HG03196 (cell line): ENCODE data around the gene EHD1.

ENCODE experiments used
- ATAC-seq: cut with Tn5 transposase; IDR thresholded peaks from one replicate; pipeline ENCODE4 v1.9.1; 2021; ENCODE audit not compliant: unreplicated experiment

Gene EHD1

DNA sequence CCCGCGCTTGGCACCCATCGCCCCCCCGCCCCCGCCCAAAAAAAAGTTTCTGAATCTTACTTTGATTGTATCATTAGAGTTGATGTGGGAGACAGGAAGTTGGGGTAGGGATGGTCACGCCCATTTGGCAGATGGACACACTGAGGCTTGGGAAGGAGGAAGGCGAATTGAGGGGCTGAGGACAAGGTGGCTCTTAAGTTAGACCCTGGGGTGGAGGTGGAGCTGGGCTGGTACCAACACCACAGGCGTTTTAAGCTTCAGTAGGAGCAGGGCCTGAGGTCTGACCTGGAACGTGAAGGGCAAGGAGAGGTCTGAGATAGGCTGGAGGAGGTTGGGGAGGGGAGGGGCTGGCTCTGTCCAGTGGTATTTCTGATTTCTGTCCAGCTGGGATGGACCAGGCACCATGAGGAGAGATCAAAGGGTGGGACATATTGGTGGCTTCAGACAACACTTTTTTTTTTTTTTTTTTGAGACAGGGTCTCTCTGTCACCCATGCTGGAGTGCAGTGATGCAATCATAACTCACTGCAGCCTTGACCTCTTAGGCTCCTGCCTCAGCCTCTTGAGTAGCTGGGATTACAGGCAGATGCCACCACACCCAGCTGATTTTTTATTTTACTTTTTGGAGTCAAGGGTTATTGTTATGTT is 33.2 kb downstream of the EHD1 start:
- ATAC-seq, result no peak

DNA sequence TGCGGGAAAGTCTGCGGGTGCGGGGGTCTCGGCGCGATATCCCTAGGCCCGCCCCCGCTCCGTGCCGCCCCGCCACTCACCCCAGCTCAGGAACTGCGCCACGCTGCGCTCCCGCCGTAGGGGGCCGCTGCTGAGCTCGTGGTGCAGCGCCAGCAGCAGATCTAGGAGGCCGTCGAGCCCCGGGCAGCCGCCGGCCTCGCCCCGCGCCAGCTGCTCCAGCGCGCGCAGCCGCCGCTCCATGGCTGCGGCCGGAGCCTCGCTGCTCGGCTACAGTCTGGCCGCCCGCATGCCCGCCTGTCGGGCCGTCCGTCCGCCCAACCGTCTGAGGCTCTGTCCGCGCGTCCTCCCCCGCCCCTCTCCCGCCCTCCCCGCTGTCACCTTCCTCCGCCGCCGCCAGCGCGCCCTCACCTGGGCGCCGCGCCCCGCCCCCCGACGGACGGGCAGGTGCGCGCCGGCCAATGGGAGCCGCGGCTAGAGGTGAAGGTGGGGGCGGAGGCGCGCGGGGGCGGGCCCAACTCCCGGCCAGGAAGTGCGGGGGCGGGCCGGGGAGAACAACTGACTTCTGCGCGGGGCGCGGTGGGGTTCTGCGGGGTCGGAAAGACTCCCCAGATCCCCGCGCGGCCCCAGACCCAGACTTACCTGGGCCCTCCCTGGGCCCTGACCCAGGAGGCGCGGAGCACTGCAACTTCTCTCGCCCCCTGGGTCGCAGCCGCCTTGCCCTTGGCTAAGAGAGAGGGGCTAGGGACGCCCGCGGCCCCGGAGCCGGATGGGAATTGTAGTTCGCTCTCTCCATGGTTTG is 33.9 kb downstream of the EHD1 start, which contains the start of gene CDC42BPG:
Gene CDC42BPG (minus strand): TSS at position 324 of the 799 bp plus-strand sequence. CDS start 84 bp downstream, at position 240.
- no peak for ATAC-seq

DNA sequence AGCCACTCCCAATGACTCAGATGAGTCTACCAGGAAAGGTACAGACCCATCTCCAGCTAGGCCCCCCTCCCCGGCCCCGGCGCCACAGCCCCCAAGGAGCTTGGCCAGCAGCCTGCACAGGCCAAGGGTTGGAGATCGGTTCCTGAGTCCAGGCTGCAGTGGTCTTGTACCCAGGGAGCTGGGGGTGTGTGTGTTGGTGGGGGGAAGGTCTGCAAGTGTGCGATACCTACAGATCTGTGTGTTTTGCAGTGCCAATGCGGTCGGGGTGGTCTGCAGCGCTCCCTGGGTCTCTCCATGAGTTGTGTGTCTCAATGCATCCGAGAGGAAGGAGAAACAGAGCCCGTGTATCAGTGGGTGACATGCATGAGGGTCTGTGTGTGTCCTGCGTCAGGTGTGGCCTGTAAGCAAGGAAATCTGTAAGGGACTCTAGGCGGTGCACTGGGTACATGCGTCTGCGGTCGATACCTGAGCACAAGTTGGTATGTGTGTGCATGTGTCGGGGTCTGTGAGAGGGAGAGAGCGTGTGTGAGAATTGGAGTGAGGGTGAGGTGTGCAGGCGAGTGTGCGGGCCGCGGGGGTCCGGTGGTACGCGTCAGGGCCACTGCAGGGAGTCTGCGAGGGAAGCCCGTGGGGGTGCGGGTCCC is 34.6 kb downstream of the EHD1 start:
- ATAC-seq, result no peak

DNA sequence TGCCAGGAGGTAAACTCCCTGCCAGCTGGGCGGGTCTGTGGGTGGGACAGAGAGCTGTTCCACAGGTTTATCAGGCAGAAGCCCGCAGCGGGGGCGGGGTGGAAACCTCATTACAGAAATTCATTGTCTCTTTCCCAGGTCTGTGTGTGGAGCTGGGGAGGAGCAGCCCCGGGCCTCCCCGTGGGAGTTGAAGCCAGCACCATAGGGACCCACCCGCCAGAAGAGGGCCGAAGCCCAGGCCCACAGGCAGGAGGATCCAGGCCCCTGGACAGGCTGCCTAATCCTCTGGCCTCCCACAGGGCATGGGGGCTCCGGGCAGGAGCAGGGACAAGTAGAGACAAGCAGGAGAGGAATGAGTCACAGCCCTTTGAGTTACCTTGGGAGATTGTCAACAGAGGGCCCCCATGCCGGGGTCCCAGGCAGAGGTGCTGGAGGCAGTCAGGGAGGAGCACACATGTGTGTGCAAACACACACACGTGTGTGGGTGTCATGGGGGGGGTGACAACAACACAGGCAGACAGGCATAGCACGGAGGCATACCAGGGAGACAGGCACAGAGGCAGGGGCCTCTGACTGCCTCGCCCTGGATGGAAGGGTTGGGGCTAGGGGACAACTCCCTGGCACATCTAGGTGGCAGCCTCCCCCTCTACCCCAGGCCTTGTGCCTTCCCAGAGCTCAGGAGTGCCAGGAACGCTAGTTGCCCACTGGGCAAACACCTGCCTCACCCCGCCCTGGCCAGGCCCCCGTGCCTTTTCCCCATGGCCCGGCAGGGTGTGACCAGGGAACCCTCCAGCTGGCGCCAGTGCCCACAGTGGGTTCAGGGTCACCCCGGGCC is 35.4 kb downstream of the EHD1 start:
- no peak for ATAC-seq

DNA sequence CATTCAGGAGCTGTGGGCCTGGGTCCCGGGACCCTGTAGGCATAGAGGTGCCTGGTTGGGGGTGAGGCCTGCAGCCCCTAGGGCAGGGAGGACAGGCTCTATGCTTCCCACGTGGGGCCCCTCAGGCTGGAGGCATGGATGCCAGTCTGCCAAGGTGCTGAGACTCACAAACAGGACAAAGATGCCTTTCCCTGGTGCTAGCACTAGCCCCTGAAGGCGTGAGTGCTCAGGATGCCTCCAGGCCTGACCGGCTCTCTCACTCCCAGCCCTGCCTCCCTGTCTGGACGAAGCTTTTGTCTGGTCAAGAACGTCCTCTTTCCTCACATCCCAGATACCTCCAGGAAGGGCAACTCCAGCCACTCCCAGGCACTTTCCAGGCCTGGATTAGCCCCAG is 36.1 kb downstream of the EHD1 start:
- no peak for ATAC-seq

DNA sequence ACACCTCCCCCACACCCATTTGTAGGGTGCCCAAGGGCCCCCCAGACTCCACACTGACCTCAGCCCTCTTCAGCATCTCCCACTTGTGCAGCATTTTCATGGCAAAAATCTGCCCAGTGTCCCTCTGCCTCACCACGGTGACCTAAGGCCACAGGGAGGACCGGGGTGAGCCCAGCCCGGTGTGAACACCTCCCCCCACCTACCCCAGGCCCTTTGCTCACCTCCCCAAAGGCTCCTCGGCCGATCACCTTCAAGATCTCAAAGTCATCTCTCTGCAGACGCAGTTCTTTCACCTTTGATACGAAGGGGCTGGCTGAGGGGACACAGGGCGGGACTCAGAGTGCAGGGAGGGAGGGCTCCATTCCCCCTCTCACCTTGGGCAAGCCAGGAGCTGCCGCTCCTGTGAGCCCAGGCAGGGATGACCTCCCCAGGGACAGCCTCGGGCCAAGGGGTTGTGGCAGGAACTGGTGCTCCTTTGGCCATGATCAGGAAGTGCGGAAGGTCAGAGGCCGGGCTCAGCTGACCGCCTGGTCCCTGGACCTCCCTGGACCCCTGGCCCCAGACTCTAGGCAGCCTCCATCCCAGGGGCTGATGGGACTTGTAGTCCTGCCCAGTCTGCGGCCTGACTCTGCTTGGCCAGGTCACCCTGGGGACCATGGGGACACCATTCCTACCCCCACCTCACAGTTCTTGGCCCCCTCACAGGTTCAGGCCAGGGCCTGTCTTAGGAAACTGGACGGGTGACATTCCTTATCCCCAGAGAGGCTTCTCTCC is 36.6 kb downstream of the EHD1 start:
- no peak for ATAC-seq

DNA sequence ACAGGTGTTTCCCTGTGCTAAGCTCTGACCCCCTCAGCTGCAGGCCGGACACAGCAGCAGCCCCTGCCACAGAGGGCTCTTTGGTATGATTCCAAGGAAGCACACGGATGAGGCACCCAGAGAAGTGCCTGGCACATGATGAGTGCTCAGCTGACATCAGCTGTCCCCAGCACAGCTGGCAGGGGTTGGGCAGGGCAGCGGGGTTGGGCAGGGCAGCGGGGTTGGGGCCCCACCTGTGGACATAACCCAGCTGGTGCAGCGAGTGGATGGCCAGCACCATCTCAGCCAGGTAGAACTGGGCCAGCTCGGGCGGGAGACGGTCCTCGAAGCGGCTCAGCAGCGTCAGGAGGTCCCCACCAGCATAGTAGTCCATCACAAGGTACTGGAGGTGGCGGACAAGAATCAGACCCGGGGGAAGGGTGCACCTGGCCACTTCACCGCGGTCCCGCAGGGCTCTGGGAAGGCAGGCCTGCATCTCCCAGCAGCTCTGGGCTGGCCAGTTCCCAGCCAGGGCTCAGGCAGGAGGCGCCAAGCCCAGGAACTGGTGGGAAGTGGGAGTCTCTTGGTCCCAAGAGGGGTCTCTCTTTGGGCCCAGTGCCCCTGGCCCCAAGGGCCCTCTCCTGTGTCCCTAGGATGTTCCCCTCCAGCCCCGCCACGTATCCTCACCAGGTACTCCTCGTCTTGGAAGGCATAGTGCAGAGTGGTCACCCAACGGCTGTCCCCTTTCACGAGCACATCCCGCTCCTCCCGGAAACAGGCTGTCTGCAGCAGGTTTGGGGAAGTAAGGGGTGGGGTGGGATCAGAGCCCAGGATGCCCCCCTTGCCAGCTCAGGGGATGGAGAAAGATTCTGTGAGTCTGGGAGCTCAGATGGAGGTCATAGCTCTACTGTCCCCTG is 38.3 kb downstream of the EHD1 start:
- no peak for ATAC-seq

DNA sequence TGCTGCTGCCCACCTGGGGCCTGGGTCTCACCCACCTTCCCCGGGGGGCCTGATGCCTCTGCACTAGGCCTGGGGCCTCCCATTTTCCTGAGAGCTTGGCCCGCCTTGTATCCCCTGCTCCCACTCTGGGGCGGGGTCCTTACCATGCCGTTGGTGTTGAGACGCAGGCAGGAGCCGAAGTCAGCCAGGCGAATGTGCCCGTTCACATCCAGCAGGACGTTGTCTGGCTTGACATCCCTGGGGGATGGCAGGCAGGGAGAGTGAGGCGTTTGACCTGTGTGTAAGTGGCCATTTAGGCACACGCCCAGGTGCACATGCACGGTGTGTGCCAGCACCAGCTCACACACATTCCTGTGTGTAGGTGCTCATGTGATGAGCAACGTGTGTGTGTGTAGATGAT is 39.1 kb downstream of the EHD1 start:
- no peak for ATAC-seq

DNA sequence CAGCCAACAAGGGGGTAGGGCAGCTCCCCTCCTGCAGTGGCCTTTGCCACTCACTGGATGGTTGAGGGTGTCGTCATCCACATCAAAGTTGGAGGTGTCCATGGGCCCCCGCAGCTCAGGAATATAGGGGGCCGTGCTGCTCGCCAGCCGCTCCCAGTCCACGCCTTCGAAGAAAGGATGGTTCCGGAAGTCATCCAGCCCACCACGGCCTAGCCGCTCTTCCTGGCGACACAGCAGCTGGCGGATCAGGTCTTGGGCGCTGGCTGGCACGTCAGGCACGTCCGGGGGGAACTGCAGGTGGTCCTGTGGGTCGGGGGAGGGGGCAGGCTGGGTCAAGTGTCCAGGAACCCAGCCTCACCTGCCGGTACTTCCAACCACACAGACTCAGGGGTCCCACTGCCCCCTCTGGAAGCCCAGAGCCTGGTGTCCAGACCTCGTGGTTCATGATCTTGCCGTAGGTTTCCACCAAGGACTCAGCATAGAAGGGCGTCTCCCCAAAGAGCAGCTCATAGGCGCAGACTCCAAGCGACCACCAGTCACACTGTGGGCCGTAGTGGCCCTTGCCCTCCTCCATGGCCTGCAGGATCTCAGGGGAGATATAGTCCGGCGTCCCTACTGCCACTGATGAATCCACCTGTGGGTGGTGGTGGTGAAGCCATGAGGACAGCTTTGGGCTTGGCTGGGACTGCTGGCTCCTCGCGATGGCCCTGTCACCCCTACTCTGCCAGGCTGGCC is 39.7 kb downstream of the EHD1 start:
- no peak for ATAC-seq

DNA sequence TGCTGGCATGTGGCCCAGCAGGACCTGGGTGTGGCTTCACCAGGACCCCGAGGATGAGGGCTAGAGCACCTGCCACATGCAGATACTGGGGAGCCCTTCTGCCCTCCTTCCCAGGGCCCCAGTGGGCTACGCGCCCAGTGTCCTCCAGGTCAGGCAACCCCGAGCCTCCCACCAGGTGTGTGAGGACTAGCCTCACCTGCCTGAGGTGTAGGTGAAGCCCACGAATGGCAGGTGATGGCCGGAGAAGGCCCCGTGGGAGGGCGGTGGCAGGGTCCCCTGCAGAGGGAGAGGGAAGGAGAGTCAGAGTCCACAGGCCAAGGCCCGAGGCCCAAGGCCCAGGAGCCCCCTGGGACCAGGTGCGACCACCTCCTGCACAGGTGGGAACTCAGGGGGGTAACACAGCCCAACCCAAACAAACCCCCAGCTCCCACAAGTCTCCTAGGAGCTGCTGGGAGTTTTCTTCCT is 40.5 kb downstream of the EHD1 start:
- ATAC-seq, result no peak

DNA sequence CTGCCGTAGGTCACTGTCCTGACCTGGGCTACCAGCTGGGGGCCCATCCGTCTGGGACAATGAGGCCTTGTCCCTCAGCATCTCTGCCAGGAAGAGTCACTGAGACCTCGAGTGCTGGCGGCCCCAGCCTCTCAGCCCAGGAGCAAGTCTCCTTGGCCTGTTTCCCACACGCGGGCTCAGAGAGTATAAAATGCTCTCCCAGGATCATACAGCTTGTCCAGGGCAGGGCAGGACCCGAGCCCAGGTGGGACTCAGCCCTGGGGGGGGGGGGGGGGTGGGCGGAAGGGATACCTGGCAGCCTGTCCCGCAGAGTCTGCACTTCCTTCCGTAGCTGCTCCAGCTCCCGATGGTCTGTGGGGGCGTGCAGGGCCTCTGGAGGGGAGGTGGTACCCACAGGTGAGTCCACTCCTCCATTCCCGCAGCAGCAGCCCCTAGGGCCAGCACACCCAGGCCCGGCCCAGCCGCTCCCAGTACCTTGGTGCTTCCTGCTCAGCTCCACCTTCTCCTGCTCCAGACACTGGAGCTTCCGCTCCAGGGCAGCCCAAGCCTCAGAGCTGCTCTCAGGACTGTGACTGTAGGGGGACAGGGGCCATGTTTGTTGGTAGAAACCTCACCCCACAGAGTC is 41.9 kb downstream of the EHD1 start:
- no peak for ATAC-seq

DNA sequence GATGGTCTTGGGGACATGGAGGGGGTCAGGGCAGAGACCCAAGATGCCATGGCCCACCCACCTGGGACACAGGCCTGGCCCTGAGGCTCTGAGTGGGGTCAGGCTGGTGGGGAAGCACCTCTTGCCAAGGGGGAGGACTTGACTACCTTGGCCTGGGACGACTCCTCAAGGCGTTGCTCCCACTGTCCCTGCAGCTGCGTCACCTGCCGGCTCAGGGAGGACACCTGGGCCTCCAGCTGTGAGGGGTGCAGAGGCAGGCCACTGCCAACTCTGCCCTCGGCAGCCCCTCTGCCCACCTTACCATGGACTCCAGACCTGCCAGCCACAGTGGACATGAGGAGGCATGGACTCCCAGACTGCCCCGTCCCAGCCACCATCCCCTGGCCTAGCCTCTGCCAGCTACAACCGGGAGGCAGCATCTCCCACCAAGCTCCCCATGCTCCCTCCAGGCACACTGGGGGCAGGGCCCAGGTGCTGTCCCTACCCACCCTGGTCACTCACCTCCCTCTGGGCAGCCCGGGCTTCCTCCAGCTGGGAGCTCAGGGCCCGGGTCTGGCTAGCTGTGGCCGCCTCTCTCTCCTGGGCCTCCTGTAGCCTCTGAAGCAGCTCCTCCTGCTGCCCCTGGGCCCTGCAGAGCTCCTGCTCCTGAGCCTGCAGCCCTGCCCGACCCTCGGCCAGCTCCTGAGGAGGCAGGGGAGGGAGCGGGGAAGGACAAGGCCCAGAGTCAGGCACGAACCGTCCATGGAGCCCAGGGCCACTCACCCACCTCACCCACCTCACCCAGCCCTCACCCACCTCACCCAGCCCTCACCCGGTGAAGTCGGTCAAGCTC is 42.6 kb downstream of the EHD1 start:
- ATAC-seq, result no peak

DNA sequence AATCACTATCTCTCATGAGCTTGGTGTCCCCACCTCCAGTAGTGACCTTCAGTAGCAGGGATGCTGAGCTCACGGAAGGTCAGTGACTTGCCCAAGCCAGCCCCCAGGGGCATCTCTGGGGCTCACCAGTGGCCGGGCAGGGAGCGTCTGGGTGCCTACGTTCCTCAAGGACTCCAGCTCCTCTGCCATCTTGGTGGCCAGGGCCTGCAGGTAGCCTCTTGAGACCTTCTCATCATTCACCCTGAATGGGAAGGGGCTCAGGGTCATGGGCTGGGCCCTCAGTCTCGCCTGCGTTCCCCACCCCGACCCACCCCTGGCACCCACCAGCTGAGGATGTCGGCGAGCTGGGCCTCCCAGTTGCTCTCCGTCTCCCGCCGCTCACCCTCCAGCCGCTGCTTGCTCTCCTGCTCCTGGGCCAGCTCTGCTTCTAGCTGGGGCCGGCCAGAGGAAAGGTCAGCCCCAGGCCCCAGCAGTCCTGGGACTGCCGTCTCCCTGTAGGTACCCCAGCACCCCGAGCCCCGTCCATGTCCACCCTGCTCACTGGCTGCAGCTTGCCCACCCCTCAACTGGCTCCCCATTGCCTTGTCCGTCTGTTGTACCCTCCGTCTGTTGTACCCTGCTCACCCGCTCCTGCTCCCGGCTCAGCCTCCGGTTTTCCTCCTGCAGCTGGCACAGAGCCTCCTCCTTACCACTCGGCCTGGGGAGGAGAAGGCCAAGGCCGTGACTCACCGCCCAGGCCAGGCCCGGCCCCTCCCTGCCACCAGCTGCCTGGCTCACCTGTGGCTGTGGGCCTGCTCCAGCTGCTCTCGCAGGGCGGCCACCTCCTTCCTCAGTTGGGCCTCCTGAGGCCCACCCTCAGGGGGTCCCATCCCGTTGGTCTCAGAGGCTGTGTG is 43.5 kb downstream of the EHD1 start:
- ATAC-seq, result no peak

DNA sequence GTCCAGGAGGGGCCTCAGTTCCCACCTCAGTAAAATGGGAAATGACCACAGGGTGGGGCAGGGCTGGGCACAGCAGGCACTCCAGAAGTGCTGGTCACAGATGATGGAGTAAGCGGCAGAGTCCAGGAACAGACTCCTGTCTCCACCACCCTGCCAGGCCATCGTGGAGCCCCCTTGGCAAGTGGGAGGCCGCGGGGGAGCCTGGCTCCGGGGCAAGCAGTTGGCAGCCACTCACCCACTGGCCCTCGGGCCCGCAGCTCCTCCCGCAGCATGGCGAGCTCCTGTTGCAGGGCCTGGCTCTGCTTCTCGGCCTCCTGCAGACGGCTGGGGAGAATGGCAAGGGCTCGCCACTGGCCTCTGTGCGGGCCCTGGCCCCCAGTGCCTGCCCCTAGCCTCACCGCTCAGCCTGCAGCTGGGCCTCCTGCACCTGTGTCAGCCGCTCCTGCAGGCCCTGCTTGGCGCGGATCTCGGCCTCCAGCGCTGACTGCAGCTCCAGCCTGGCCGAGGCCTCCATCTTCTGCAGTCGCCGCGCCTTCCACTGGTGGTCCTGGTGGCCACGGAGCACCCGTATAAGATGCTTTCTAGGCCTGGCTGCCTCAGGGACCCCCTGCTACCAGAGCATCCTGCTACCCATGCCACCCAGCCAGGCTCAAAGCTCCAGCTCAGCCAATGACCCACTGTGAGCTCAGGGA is 44.2 kb downstream of the EHD1 start:
- no peak for ATAC-seq

DNA sequence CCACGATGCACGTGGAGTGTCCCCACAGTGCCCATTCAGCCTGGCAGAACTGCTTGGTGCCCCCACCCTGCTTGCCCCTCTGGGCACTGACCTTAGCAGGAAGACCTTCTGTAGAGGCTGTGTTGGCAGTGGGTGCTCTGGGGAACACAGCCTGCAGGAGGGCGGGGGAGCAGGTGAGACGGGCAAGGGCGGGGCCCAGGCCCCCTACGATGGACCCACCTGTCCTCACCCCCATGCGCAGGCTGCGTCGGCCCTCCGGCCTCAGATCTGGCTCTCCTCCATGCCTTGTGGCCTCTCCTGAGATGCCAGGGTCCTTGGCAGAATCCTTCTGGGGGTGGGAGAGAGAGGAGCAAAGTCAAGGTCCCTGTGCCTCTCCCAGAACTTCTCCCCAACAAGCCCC is 44.9 kb downstream of the EHD1 start:
- ATAC-seq, result no peak

DNA sequence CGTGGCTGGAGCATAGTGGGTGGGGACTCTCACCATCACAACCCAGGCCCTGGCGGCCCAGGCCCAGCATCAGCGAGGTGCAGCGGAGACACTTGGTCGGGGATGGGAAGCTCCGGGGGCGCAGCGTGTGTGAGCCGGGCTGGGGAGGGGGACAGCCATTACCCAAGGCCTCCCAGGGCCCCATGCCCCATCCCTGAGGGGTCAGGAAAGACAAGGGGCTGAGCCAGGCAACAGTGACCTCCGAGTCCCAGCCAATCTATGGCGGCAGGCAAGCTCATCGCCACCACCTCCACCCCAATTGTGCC is 45.3 kb downstream of the EHD1 start:
- no peak for ATAC-seq
